Measurements from ENCODE around the gene TMEM161B.

Gene TMEM161B

DNA sequence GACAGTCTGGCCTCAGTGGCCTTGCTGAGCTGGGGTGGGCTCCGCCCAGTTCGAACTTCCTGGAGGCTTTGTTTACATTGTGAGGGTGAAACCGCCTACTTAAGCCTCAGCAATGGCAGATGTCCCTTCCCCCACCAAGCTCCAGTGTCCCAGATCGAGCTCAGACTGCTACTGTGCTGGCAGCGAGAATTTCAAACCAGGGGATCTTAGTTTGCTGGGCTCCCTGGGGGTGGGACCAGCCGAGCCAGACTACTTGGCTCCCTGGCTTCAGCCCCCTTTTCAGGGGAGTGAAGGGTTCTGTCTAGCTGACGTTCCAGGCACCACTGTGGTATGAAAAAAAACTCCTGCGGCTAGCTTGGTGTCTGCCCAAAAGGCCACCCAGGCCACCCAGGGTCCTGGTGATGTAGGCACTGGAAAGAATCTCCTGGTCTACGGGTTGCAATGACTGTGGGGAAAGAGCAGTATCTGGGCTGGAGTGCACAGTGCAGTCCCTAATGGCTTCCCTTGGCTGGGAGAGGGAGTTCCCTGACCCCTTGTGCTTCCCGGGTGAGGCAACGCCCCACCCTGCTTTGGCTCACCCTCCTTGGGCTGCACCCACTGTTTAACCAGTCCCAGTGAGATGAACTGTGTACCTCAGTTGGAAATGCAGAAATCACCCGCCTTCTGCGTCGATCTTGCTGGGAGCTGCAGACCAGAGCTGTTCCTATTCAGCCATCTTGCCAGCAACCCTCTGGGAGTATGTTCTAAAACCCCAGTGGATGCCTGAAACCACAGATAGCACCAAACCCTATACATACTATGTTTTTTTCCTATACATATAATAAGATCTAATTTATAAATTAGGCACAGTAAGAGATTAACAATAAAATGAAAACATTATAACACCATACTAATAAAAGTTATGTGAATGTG lies 95.5 kb downstream of the TMEM161B start:
- DNase-seq (ENCODE audit: low spot score), result no peak
- TF ChIP-seq, protein P1, sequence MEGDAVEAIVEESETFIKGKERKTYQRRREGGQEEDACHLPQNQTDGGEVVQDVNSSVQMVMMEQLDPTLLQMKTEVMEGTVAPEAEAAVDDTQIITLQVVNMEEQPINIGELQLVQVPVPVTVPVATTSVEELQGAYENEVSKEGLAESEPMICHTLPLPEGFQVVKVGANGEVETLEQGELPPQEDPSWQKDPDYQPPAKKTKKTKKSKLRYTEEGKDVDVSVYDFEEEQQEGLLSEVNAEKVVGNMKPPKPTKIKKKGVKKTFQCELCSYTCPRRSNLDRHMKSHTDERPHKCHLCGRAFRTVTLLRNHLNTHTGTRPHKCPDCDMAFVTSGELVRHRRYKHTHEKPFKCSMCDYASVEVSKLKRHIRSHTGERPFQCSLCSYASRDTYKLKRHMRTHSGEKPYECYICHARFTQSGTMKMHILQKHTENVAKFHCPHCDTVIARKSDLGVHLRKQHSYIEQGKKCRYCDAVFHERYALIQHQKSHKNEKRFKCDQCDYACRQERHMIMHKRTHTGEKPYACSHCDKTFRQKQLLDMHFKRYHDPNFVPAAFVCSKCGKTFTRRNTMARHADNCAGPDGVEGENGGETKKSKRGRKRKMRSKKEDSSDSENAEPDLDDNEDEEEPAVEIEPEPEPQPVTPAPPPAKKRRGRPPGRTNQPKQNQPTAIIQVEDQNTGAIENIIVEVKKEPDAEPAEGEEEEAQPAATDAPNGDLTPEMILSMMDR (IDR thresholded peaks at IDR 0.05; ENCODE audit: extremely low read depth, missing control alignments), result no peak

DNA sequence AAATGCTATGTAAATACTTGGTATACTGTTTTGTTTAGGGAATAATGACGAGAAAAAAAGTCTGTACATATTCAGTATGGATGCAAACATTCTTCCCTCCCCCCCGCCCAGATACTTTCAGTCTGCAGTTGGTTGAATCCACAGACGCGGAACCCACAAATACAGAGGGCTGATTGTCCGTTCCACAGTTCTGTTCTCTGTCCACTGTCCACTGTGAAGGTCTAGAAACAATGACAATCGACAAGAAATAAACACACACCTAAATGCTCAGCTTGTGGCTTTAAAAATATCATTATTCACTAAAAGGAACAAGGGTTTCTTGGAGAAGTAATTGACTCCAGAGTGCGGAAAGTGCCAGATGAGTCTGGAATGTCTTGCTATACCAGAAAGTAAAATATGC lies 109.1 kb downstream of the TMEM161B start:
- TF ChIP-seq, protein P1 (IDR thresholded peaks at IDR 0.05; ENCODE audit: extremely low read depth, missing control alignments), result no peak
- no peak for DNase-seq (ENCODE audit: low spot score)

DNA sequence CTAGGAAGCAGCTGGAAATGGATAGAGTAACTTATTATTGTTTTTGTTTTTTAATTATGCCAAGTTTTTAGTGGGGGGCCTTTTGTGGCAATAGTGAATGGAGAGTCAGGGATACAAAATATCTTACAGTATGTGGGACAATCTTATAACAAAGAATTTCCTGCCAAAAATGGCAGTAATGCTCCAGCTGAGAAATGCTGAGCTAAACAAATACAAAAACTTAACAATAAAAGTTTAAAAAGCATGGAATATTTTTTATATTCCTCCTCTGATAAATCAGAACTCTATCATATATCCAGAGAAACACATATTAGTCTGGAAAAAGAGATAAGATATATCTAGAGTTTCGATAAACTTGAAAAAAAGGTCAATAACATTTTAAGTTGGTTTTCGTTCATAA lies 110.6 kb downstream of the TMEM161B start:
- DNase-seq (ENCODE audit: low spot score), result no peak
- TF ChIP-seq, protein P1 (IDR thresholded peaks at IDR 0.05; ENCODE audit: extremely low read depth, missing control alignments), result no peak

DNA sequence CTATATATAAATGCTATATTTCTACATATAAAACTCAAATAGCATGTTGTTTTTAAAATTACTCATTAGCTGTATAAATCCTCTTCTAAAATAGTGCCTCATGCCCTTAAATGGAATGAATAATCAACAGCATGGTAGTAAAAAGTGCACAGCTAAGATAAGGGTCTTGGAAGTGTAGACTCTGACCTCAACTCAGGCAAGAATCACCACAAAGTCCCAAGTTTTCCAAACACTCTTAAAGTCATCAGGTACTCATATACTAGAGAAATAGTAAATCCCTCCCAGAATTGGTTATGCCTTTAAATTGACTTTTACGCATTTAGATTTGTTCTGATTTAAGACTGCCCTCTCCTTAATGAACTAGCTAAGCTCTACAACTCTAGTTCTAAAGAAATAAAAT lies 113.8 kb downstream of the TMEM161B start:
- TF ChIP-seq, protein P1 (IDR thresholded peaks at IDR 0.05; ENCODE audit: extremely low read depth, missing control alignments), result no peak
- no peak for DNase-seq (ENCODE audit: low spot score)

DNA sequence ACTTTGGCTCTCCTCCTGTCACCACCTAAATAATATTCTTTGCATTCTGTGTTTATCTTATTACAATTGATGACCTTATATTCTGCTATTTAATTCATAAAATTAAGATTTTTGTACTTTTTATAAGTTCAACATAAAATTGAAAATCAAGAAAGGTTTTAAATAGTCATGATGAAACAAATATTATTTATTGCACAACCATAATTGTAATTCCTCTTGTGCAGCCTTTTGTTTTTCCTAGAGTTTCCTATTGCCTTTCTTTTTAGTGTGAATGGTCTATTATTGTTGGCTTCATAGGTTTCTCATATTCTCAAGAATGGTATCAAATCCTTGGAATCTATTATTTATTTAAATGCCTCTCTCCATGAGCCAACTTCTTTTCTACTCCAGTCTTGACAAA lies 117.9 kb downstream of the TMEM161B start:
- TF ChIP-seq, protein P1 (IDR thresholded peaks at IDR 0.05; ENCODE audit: extremely low read depth, missing control alignments), result no peak

DNA sequence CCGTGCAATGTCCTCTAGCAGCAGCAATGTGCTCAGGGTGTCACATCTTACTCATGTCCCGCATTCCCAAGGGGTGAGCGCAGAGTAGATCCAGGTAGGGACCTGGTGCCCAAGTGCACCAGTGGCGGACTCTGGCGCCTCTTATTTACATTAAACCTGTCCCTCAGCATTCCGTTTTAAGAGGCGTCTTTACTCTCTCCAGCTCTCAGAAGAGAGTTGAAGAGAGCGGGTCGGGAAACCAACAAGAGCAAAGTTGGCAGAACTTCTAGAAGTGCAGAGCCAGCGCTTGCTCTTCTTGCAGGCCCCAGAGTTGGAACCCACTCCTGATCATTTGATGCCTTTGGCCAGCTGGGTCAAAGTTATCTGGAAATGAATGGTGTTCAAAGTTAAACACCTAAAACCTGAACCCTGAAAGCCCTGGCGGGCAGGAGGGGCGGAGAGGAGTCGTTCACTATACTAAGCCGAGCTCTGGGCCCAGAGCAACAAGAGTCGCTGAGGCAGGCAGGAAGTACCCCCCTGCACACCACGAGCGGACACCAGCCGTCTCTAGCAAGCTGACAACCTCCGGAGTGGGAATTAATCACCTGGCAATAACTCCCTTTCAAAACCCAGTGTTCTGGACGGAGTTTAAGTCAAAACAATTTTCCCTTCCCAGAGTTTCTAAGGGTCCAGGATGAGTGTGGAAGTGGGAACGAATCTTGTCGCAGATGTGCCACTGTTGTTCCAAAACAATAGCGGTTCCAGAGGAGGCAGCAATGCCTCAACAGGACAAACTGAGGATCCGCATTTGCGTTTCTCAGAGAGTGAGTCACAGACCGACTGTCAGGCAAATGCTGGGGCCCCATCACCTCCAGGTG lies 122.8 kb downstream of the TMEM161B start:
- no peak for DNase-seq (ENCODE audit: low spot score)
- TF ChIP-seq, protein P1 (IDR thresholded peaks at IDR 0.05; ENCODE audit: extremely low read depth, missing control alignments), result no peak

More for the DNA sequence above, 117.9 kb downstream of the TMEM161B start:
- DNase-seq (ENCODE audit: low spot score), result no peak

DNA sequence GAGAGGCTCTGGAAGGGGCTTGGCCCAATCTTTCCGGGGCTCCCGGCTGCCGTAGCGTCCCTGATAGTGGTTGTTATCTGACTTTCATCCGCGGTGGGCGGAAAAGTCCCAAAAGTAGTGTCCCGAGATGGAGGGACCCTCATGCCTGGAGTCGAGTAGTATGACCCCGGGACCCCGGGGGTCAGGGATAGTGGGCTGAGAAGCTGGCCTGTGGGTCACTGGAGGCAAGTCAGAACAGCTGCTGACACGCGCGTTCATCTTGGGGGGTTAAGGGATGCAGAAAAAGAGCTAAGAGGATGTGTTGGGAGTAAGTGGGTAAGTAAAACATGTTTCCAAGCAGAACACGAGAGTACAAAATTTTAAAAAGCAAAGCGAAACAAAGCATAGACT lies 123.4 kb downstream of the TMEM161B start:
- TF ChIP-seq, protein P1 (IDR thresholded peaks at IDR 0.05; ENCODE audit: extremely low read depth, missing control alignments), result no peak
- DNase-seq (ENCODE audit: low spot score), result no peak
